Mesothelial cell of epicardium (in vitro differentiated cells): ENCODE results near the gene ADAM12. TPM values are rescaled to one million over a fixed set of nuclear protein-coding genes. Genes with fewer than 3 reads are reported as not detected.

ENCODE experiments used
- DNase-seq, 2 experiments: peaks; one replicate each; pipeline ENCODE4 v3.0.0; 2021; ENCODE audit warnings: low spot score in 2 of 2; ENCODE audit not compliant: unreplicated experiment in 2 of 2
- H3K27ac Mint-ChIP-seq: 2 replicates; pipeline ENCODE4 v1.8.0; 2021; ENCODE audit warnings: mixed read lengths
- H3K27me3 Mint-ChIP-seq: 2 replicates; pipeline ENCODE4 v1.8.0; 2021; ENCODE audit warnings: low read depth, mixed read lengths
- H3K36me3 Mint-ChIP-seq: 2 replicates; pipeline ENCODE4 v1.8.0; 2021; ENCODE audit warnings: mixed read lengths
- H3K4me1 Mint-ChIP-seq: 2 replicates; pipeline ENCODE4 v1.8.0; 2021; ENCODE audit warnings: mixed read lengths
- H3K4me3 Mint-ChIP-seq: 2 replicates; pipeline ENCODE4 v1.8.0; 2021; ENCODE audit warnings: mild to moderate bottlenecking, moderate library complexity, mixed read lengths
- H3K9me3 Mint-ChIP-seq: 2 replicates; pipeline ENCODE4 v1.8.0; 2021; ENCODE audit warnings: mixed read lengths
- total RNA-seq: library from RNA; stranded (reverse); gene quantifications from 3 replicates; pipeline ENCODE4 v1.2.1, GENCODE V29; 2021
- TF ChIP-seq, protein P1 (sequence below): fragments of 200-600 bp; sonication (generic); IDR thresholded peaks from one replicate; pipeline ENCODE4 v1.5.0; 2021; ENCODE audit warnings: antibody characterized with exemption; ENCODE audit not compliant: unreplicated experiment

ADAM12 gene
- total RNA-seq, 1 donor from 2014 or later: 13.3 TPM

DNA sequence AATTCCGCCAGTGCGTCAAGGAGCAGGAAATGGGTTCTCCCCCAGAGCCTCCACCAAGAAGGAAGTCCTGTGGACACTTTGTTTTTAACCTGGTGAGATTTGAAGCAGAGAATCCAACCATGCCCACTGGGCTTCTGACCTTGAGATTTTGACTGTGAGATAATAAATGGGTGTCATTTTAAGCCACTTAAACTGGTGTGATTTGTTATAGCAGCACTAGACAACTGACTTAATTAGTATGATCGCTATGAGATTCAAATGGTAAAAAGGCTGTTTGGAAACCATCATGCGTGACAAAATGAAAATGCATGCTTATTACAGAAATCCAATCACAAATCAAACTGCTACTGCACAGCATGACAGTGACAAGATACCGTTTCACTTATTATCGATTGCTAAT, 98.0 kb downstream of the ADAM12 start:
- DNase-seq: no peak
- Mint-ChIP-seq H3K4me3 (no peak overlapping the region), H3K4me1 (peaks cover 4% of the 10 kb centered on the region), H3K27me3 (peaks cover 16% of the 10 kb centered on the region), H3K9me3 (no peaks in the 10 kb centered on the region), H3K27ac (no peak overlapping the region), H3K36me3 (no peaks in the 10 kb centered on the region)
- TF ChIP-seq, protein P1, sequence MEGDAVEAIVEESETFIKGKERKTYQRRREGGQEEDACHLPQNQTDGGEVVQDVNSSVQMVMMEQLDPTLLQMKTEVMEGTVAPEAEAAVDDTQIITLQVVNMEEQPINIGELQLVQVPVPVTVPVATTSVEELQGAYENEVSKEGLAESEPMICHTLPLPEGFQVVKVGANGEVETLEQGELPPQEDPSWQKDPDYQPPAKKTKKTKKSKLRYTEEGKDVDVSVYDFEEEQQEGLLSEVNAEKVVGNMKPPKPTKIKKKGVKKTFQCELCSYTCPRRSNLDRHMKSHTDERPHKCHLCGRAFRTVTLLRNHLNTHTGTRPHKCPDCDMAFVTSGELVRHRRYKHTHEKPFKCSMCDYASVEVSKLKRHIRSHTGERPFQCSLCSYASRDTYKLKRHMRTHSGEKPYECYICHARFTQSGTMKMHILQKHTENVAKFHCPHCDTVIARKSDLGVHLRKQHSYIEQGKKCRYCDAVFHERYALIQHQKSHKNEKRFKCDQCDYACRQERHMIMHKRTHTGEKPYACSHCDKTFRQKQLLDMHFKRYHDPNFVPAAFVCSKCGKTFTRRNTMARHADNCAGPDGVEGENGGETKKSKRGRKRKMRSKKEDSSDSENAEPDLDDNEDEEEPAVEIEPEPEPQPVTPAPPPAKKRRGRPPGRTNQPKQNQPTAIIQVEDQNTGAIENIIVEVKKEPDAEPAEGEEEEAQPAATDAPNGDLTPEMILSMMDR: no peak

DNA sequence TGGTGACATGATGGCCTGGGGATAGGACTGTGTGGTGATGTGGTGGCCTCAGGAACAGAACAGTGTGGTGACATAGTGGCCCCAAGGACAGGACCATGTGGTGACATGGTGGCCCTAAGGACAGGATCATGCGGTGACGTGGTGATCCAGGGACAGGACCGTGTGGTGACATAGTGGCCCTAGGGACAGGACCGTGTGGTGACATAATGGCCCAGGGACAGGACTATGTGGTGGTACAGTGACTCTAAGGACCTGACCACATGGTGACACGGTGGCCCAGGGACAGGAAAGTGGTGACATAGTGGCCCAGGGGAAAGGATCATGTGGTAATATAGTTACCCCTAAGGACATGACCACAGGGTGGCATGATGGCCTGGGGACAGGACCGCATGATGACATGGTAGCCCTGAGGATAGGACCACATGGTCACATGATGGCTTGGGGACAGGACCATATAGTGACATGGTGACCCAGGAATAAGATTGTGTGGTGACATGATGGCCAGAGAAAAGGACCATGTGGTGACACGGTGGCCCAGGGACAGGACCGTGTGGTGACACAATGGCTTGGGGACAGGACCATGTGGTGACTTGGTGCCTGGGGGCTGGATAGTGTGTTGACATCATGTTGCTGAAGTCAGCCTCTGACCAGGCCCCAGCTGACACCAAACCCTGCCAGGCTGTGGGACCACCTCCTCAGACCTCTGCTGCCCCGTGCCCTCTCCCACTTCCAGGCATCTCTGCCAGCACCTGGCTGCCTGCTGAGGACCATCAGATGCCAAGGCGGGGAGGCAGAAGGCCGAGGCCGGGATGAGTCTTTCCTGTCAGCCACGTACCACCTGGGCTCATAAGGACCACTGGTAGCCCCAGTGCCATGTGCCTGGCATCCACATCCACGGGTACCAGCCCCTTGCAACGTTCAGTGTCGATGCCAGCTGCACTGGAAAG, 99.5 kb downstream of the ADAM12 start:
- no peaks in the 10 kb centered on the region for H3K9me3 Mint-ChIP-seq
- H3K27me3 Mint-ChIP-seq: peaks cover 16% of the 10 kb centered on the region
- TF ChIP-seq, protein P1: no peak
- DNase-seq: no peak
- no peak overlapping the region for H3K27ac Mint-ChIP-seq
- H3K36me3 Mint-ChIP-seq: no peaks in the 10 kb centered on the region
- H3K4me3 Mint-ChIP-seq: no peak overlapping the region
- H3K4me1 Mint-ChIP-seq: no peaks in the 10 kb centered on the region

DNA sequence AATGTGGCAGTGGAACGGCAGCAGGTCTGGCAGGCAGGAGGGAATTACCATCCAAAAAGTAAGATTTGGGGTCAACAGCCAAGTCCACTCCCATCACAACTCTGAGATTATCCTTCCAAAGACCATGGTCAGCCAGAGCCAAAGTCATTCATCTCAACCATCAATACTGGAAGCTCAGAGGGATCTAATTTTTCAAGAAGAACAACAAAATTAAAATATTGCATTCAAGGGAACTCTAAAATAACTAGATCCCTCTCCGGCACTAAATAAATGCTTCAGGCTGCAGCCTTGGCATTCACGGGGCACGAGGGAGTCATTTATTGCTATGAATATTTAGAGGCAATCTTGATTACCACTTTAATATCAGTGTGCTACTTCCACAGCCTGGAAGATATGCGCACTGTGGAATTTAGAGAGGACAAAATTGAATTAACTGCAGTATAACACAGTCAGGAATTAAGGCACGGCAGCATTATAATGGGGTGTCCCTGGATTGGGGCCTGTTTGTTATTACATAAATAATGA, 102.0 kb downstream of the ADAM12 start:
- no peaks in the 10 kb centered on the region for H3K36me3 Mint-ChIP-seq
- TF ChIP-seq, protein P1: no peak
- peaks cover 6% of the 10 kb centered on the region for H3K27me3 Mint-ChIP-seq
- no peak for DNase-seq
- H3K27ac Mint-ChIP-seq: no peak overlapping the region
- no peaks in the 10 kb centered on the region for H3K9me3 Mint-ChIP-seq
- no peaks in the 10 kb centered on the region for H3K4me1 Mint-ChIP-seq
- H3K4me3 Mint-ChIP-seq: no peak overlapping the region

DNA sequence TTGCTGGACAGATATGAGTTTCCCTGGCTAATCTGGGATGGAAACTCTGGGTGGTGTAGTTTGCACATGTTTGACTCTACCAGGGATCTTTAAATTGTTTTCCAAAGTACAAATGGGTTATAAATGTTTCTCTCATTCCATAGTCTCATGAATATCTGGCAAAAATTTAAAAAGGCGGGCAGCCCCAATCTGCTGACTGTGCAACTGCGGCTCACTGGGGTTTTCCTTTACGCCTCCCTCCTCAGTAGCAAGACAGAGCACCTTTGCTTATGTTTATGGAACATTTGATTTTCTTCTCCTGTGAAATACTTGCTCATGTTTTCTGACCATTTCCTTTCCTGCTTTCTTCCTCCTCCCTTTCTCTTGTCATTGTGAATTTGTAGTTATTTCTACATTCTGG, 105.0 kb downstream of the ADAM12 start:
- no peak overlapping the region for H3K27ac Mint-ChIP-seq
- no peaks in the 10 kb centered on the region for H3K36me3 Mint-ChIP-seq
- no peaks in the 10 kb centered on the region for H3K9me3 Mint-ChIP-seq
- H3K27me3 Mint-ChIP-seq: peaks cover 5% of the 10 kb centered on the region
- no peak for DNase-seq
- TF ChIP-seq, protein P1: no peak
- no peak overlapping the region for H3K4me3 Mint-ChIP-seq
- peaks cover 5% of the 10 kb centered on the region for H3K4me1 Mint-ChIP-seq

DNA sequence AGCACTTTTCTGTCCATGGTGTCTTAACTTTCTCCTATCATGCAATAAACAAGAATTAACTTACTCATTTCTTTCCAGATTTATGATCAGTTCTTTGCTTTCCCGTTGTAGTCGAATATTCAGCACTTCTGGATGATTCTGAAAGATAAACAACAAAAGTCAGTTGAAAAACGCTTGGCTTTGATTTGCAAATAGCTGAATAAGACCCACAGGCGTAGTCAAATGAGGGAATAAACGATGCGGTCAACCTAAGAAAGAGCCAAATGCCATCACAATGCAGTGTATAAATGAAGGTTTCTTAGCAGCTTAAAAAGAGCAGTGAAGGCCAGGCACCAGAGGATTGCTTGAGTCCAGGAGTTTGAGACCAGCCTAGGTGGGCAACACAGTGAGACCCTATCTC, 109.4 kb downstream of the ADAM12 start:
- TF ChIP-seq, protein P1: no peak
- no peak for DNase-seq
- Mint-ChIP-seq H3K4me3 (no peak overlapping the region), H3K27me3 (no peaks in the 10 kb centered on the region), H3K4me1 (peaks cover 5% of the 10 kb centered on the region), H3K9me3 (no peaks in the 10 kb centered on the region), H3K27ac (no peak overlapping the region), H3K36me3 (no peaks in the 10 kb centered on the region)
